DND-41 (cell line): Measurements from ENCODE around the gene PARS2.

ENCODE experiments used
- ATAC-seq: fragments of 200-7000 bp; cut with Tn5 transposase; 3 replicates; pipeline ENCODE4 v1.9.1; 2021; ENCODE audit warnings: low read depth; ENCODE audit not compliant: insufficient read depth
- DNase-seq: peaks from one replicate; pipeline ENCODE4 v3.0.0-alpha.2; 2020
- H2AFZ ChIP-seq: 2 replicates; pipeline ENCODE4 v1.6.0; 2012; ENCODE audit warnings: low read depth, low read length
- H3K27ac ChIP-seq: 2 replicates; pipeline ENCODE4 v1.5.1; 2012; ENCODE audit warnings: low read length, inconsistent platforms
- H3K27me3 ChIP-seq: fragments of 200-600 bp; sonication (generic); 2 replicates; pipeline ENCODE4 v1.6.0; 2012; ENCODE audit warnings: low read length, mild to moderate bottlenecking, inconsistent platforms; ENCODE audit not compliant: insufficient read depth, poor library complexity
- H3K36me3 ChIP-seq: 2 replicates; pipeline ENCODE4 v1.5.1; 2012; ENCODE audit warnings: low read length, inconsistent platforms; ENCODE audit not compliant: insufficient read depth
- H3K4me1 ChIP-seq: 2 replicates; pipeline ENCODE4 v1.5.1; 2012; ENCODE audit warnings: mild to moderate bottlenecking, low read length; ENCODE audit not compliant: insufficient read depth
- H3K4me2 ChIP-seq: 2 replicates; pipeline ENCODE4 v1.6.0; 2012; ENCODE audit warnings: mild to moderate bottlenecking, moderate library complexity, low read length, inconsistent platforms; ENCODE audit not compliant: insufficient read depth
- H3K4me3 ChIP-seq, 2 experiments: fragments of 200-600 bp in 1 of 2; shearing (Covaris generic) in 1 of 2; 2 replicates each; pipeline ENCODE4 v1.5.1; 2012 to 2016; ENCODE audit warnings: inconsistent platforms in 2 of 2, low read length in 2 of 2, mild to moderate bottlenecking in 2 of 2, low read depth in 1 of 2, moderate library complexity in 1 of 2
- H3K79me2 ChIP-seq: 2 replicates; pipeline ENCODE4 v1.6.0; 2012; ENCODE audit warnings: low read length, inconsistent platforms; ENCODE audit not compliant: insufficient read depth
- H3K9ac ChIP-seq: 2 replicates; pipeline ENCODE4 v1.6.0; 2012; ENCODE audit warnings: low read depth, mild to moderate bottlenecking, inconsistent platforms, low read length, moderate library complexity
- H3K9me3 ChIP-seq: 2 replicates; pipeline ENCODE4 v1.5.1; 2012; ENCODE audit warnings: low read length, moderate library complexity, mild to moderate bottlenecking, inconsistent platforms; ENCODE audit not compliant: insufficient read depth, severe bottlenecking
- H4K20me1 ChIP-seq: 2 replicates; pipeline ENCODE4 v1.6.0; 2012; ENCODE audit warnings: low read length; ENCODE audit not compliant: insufficient read depth
- CTCF ChIP-seq: IDR thresholded peaks from 2 replicates; pipeline ENCODE4 v1.5.1; 2012; ENCODE audit warnings: borderline replicate concordance, low read length, moderate library complexity, mild to moderate bottlenecking; ENCODE audit not compliant: poor library complexity, severe bottlenecking; ENCODE audit errors: extremely low read depth
- EZH2 ChIP-seq: IDR thresholded peaks from 3 replicates; pipeline ENCODE4 v1.6.1; 2012; ENCODE audit warnings: borderline replicate concordance, low read depth, mild to moderate bottlenecking, moderate library complexity, low read length, inconsistent platforms; ENCODE audit not compliant: severe bottlenecking

The PARS2 gene

GRCh38 chr1:54763816-54764132 lies 549 bp downstream of the PARS2 start:
- Histone ChIP-seq H2AFZ (peak overlapping the region; percentile 90), H3K27me3 (no peaks in the 10 kb centered on the region), H3K4me2 (peak overlapping the region; percentile 87), H3K79me2 (peaks cover 17% of the 10 kb centered on the region), H3K9ac (peak overlapping the region; percentile 82), H4K20me1 (no peaks in the 10 kb centered on the region), H3K36me3 (peaks cover 2% of the 10 kb centered on the region), H3K4me3 (peak overlapping the region; percentile 75 to 87), H3K4me1 (peaks cover 19% of the 10 kb centered on the region), H3K27ac (peak overlapping the region; percentile 85), H3K9me3 (no peaks in the 10 kb centered on the region)
- peak; percentile 32 for DNase-seq
- ATAC-seq, result no peak; the same call in 2 of the 3 replicates
- TF ChIP-seq CTCF, result no peak
- TF ChIP-seq EZH2, result no peak

GRCh38 chr1:54758678-54759348 lies 5.5 kb downstream of the PARS2 start:
- no peak overlapping the region for H3K9ac ChIP-seq
- H3K4me2 ChIP-seq, result no peak overlapping the region
- no peak for DNase-seq
- peaks cover 12% of the 10 kb centered on the region for H3K4me1 ChIP-seq
- H4K20me1 ChIP-seq, result no peaks in the 10 kb centered on the region; the same call in 1 of the 2 replicates
- peaks cover 30% of the 10 kb centered on the region for H3K36me3 ChIP-seq
- no peaks in the 10 kb centered on the region for H3K27me3 ChIP-seq
- H3K27ac ChIP-seq, result no peak overlapping the region
- H3K9me3 ChIP-seq, result no peaks in the 10 kb centered on the region
- H2AFZ ChIP-seq, result no peak overlapping the region
- H3K79me2 ChIP-seq, result peaks cover 13% of the 10 kb centered on the region
- TF ChIP-seq EZH2 (no peak), CTCF (no peak)
- no peak overlapping the region for H3K4me3 ChIP-seq
- ATAC-seq, result no peak

- Histone ChIP-seq H2AFZ (no peak overlapping the region), H4K20me1 (no peaks in the 10 kb centered on the region; the same call in 1 of the 2 replicates), H3K4me1 (peaks cover 3% of the 10 kb centered on the region), H3K4me2 (no peak overlapping the region), H3K27ac (no peak overlapping the region), H3K79me2 (peaks cover 3% of the 10 kb centered on the region; the same call in 1 of the 2 replicates), H3K4me3 (no peak overlapping the region), H3K9me3 (no peaks in the 10 kb centered on the region), H3K27me3 (no peaks in the 10 kb centered on the region), H3K36me3 (peaks cover 30% of the 10 kb centered on the region), H3K9ac (no peak overlapping the region)
- DNase-seq, result no peak
- ATAC-seq, result no peak
- TF ChIP-seq EZH2, result no peak
- no peak for TF ChIP-seq CTCF
Observed at GRCh38 chr1:54757833-54758232, 6.5 kb downstream of the PARS2 start.
